Panc1 (cell line): ENCODE data around the gene MACROD2. TPM values are rescaled to one million over a fixed set of nuclear protein-coding genes. Genes with fewer than 3 reads are reported as not detected.

ENCODE experiments used
- ATAC-seq: fragments of 200-7000 bp; cut with Tn5 transposase; 2 replicates; pipeline ENCODE4 v1.9.1; 2020; ENCODE audit warnings: mild to moderate bottlenecking, moderate library complexity
- BruUV-seq: library from RNA; stranded (reverse); fragments of 400-500 nt; replicated peaks from 2 replicates; lab custom pipeline; 2021; lab: Mats Ljungman, UMichigan
- CTCF ChIA-PET: fragments of 300-600 bp; sonication (Branson Sonifier 250); formaldehyde crosslinking; loops from one replicate; lab custom pipeline; 2022; ENCODE audit warnings: antibody characterized with exemption; lab: Charles Lee
- POLR2A ChIA-PET: fragments of 300-600 bp; sonication (Branson Sonifier 250); formaldehyde crosslinking; loops from one replicate; lab custom pipeline; 2022; ENCODE audit warnings: antibody characterized with exemption; lab: Charles Lee
- DNase-seq: peaks from one replicate; pipeline ENCODE4 v3.0.0-alpha.2; 2010; ENCODE audit warnings: low read depth, low spot score
- H3K27ac ChIP-seq: 2 replicates; pipeline ENCODE4 v1.5.1; 2011; ENCODE audit warnings: mild to moderate bottlenecking, low read length, inconsistent platforms
- H3K27me3 ChIP-seq: fragments of 200-500 bp; sonication (Bioruptor generic); 2 replicates; pipeline ENCODE4 v1.6.0; 2014; ENCODE audit warnings: low read length, inconsistent platforms; ENCODE audit not compliant: control insufficient read depth, insufficient read depth
- H3K36me3 ChIP-seq: fragments of 200-500 bp; sonication (Bioruptor generic); 2 replicates; pipeline ENCODE4 v1.5.1; 2014; ENCODE audit warnings: inconsistent platforms, mild to moderate bottlenecking, low read length, moderate library complexity; ENCODE audit not compliant: control insufficient read depth, insufficient read depth
- H3K4me1 ChIP-seq: 2 replicates; pipeline ENCODE4 v1.5.1; 2011; ENCODE audit warnings: inconsistent platforms, mild to moderate bottlenecking, low read length, moderate library complexity; ENCODE audit not compliant: control insufficient read depth, insufficient read depth
- H3K4me3 ChIP-seq, 2 experiments: 2 replicates each; pipeline ENCODE4 v1.5.1; 2011 to 2012; ENCODE audit warnings: low read depth in 2 of 2, low read length in 2 of 2, mild to moderate bottlenecking in 2 of 2, inconsistent platforms in 1 of 2, moderate library complexity in 1 of 2
- H3K9me3 ChIP-seq: fragments of 200-500 bp; sonication (Bioruptor generic); 2 replicates; pipeline ENCODE4 v1.5.1; 2014; ENCODE audit warnings: low read depth, mild to moderate bottlenecking, inconsistent platforms, low read length, moderate library complexity; ENCODE audit not compliant: control insufficient read depth, insufficient read depth
- CTCF ChIP-seq: fragments of 450-650 bp; IDR thresholded peaks from 2 replicates; pipeline ENCODE4 v1.5.1; 2017; ENCODE audit warnings: mild to moderate bottlenecking
- POLR2AphosphoS5 ChIP-seq: IDR thresholded peaks from 2 replicates; pipeline ENCODE4 v1.6.1; 2012; ENCODE audit warnings: mild to moderate bottlenecking, low read depth, low read length, moderate library complexity
- SIN3A ChIP-seq: IDR thresholded peaks from 2 replicates; pipeline ENCODE4 v1.6.1; 2012; ENCODE audit warnings: low read depth, mild to moderate bottlenecking, low read length, moderate library complexity, borderline replicate concordance; ENCODE audit not compliant: insufficient read depth
- TCF7L2 ChIP-seq: IDR thresholded peaks from 2 replicates; pipeline ENCODE4 v1.6.1; 2011; ENCODE audit warnings: mild to moderate bottlenecking, low read depth, low read length, inconsistent platforms
- in situ Hi-C: cut with HindIII; loops from 2 replicates; pipeline ENCODE4 v1.10.0; 2016; ENCODE audit warnings: low sequenced_read_pairs, low pct_unique_long_range_greater_than_20kb
- intact Hi-C: fragments of 100-400 bp; cut with micrococcal nuclease; formaldehyde crosslinking; loops from one replicate; pipeline ENCODE4 v1.10.0; 2022; ENCODE audit not compliant: unreplicated experiment
- total RNA-seq: library from RNA; stranded (reverse); gene quantifications from one replicate; pipeline ENCODE4 v1.2.1, GENCODE V29; 2021; ENCODE audit not compliant: unreplicated experiment
- TF ChIP-seq, protein P1 (sequence below), 2 experiments: IDR thresholded peaks; 2 replicates each; pipeline ENCODE4 v1.6.1; 2011 to 2012; ENCODE audit warnings: low read depth in 2 of 2, control low read depth in 1 of 2, low read length in 1 of 2, mild to moderate bottlenecking in 1 of 2, moderate library complexity in 1 of 2; ENCODE audit not compliant: insufficient read depth in 1 of 2

The MACROD2 gene
- total RNA-seq, 1 experiment from 2014 or later, result 1.2 TPM

DNA sequence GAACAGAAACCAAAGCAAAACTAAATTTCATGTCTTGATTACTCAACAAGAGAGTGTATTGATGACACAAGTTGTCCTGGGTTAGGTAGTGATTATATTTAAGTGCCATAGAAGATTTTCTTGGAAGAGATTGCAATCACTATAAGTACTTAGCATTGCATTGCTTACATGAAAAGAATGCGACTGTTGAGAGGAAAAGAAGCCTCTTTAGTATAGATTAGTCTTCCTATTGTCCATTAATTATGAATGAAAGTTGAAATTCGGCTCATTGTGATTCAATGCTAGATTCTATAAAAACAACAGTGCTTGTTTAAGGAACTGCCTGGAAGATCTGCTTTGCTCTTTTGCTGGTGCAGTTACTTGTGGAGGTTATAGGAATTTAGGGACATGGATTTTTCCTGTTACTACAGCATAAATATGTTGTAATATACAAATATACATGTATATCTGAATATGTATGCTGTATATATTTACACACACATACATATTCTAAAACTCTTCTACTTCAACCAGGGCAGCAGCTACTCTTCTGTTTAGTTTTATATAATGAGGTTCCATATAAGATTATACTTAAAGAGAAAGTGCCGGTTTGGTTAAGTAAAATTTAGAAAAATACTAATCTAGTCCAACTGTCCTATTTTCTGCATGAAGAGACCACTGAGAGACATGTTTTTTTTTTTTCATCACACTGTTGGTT lies 1781.6 kb downstream of the MACROD2 start:
- Histone ChIP-seq H3K36me3 (no peaks in the 10 kb centered on the region), H3K9me3 (no peaks in the 10 kb centered on the region), H3K4me3 (no peak overlapping the region), H3K27ac (no peak overlapping the region), H3K27me3 (no peaks in the 10 kb centered on the region), H3K4me1 (no peaks in the 10 kb centered on the region)
- ATAC-seq (no peak), DNase-seq (no peak)
- intact Hi-C loops (no loop called here), in situ Hi-C loops (no loop called here)
- ChIA-PET POLR2A (no interaction called here), CTCF (no interaction called here)
- TF ChIP-seq, protein P1, sequence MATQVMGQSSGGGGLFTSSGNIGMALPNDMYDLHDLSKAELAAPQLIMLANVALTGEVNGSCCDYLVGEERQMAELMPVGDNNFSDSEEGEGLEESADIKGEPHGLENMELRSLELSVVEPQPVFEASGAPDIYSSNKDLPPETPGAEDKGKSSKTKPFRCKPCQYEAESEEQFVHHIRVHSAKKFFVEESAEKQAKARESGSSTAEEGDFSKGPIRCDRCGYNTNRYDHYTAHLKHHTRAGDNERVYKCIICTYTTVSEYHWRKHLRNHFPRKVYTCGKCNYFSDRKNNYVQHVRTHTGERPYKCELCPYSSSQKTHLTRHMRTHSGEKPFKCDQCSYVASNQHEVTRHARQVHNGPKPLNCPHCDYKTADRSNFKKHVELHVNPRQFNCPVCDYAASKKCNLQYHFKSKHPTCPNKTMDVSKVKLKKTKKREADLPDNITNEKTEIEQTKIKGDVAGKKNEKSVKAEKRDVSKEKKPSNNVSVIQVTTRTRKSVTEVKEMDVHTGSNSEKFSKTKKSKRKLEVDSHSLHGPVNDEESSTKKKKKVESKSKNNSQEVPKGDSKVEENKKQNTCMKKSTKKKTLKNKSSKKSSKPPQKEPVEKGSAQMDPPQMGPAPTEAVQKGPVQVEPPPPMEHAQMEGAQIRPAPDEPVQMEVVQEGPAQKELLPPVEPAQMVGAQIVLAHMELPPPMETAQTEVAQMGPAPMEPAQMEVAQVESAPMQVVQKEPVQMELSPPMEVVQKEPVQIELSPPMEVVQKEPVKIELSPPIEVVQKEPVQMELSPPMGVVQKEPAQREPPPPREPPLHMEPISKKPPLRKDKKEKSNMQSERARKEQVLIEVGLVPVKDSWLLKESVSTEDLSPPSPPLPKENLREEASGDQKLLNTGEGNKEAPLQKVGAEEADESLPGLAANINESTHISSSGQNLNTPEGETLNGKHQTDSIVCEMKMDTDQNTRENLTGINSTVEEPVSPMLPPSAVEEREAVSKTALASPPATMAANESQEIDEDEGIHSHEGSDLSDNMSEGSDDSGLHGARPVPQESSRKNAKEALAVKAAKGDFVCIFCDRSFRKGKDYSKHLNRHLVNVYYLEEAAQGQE (IDR thresholded peaks at IDR 0.05; ENCODE audit: insufficient read depth in 1 of 2, low read depth in 2 of 2, low read length in 1 of 2), result no peak
- TF ChIP-seq TCF7L2 (no peak), SIN3A (no peak), POLR2AphosphoS5 (no peak), CTCF (no peak)
- no TSS peak for BruUV-seq

DNA sequence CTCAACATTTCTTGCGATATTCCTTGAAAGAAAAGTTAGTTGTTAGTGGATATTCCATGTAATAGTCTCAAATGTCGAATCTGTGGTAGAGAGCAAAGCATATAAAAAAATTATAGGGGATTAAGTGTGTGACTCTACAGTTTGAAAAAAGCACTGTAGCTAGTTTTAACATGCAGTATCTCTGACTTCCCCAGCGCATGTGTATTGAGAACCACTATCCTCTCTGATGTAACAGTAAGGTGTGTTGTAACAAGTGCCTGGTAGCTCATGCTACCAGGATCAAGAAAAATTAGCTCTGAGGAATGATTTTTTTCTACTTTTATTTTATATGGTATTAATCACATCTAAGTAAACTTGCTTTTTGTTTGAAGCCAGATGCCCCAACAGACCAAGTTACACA lies 1788.7 kb downstream of the MACROD2 start:
- ATAC-seq, result no peak
- ChIA-PET CTCF (no interaction called here), POLR2A (no interaction called here)

More for the DNA sequence above, 1788.7 kb downstream of the MACROD2 start:
- Histone ChIP-seq H3K4me1 (no peaks in the 10 kb centered on the region), H3K9me3 (no peaks in the 10 kb centered on the region), H3K27ac (no peak overlapping the region), H3K27me3 (no peaks in the 10 kb centered on the region), H3K36me3 (no peaks in the 10 kb centered on the region), H3K4me3 (no peak overlapping the region)
- DNase-seq, result no peak
- BruUV-seq, result no TSS peak
- in situ Hi-C loops, result no loop called here
- intact Hi-C loops, result no loop called here
- TF ChIP-seq CTCF, result no peak
